Upper lobe of left lung (tissue), 6 donors: ENCODE measurements around the gene IL12A. TPM values are rescaled to one million over a fixed set of nuclear protein-coding genes. Genes with fewer than 3 reads are reported as not detected.

ENCODE experiments used
- ATAC-seq, 2 donors: fragments of 200-7000 bp; cut with Tn5 transposase; one replicate each; pipeline ENCODE4 v1.9.1; 2022; ENCODE audit warnings: mild to moderate bottlenecking in 2 of 2, moderate library complexity in 2 of 2; ENCODE audit not compliant: low FRiP score in 2 of 2
- DNase-seq, 2 donors: peaks; one replicate each; pipeline ENCODE4 v3.0.0-alpha.2; 2019 to 2020
- H3K27ac ChIP-seq, 4 donors: fragments of 200-600 bp; sonication (generic); one replicate each; pipeline ENCODE4 v1.5.1; 2016 to 2019
- H3K27me3 ChIP-seq, 4 donors: fragments of 200-600 bp; sonication (generic); one replicate each; pipeline ENCODE4 v1.5.1; 2017 to 2019
- H3K36me3 ChIP-seq, 4 donors: fragments of 200-600 bp; sonication (generic); one replicate each; pipeline ENCODE4 v1.5.1; 2016 to 2019
- H3K4me1 ChIP-seq, 4 donors: fragments of 200-600 bp; sonication (generic); one replicate each; pipeline ENCODE4 v1.5.1; 2018 to 2019
- H3K4me3 ChIP-seq, 4 donors: fragments of 200-600 bp; sonication (generic); one replicate each; pipeline ENCODE4 v1.5.1; 2017 to 2019; ENCODE audit warnings: mild to moderate bottlenecking in 2 of 4, moderate library complexity in 1 of 4
- H3K9me3 ChIP-seq, 4 donors: fragments of 200-600 bp; sonication (generic); one replicate each; pipeline ENCODE4 v1.5.1; 2018 to 2019
- CTCF ChIP-seq, 6 experiments: fragments of 450-650 bp in 4 of 6; fragments of 200-600 bp in 2 of 6; sonication (generic) in 2 of 6; IDR thresholded peaks; one replicate each; pipeline ENCODE4 v1.5.1; 2016 to 2019; ENCODE audit warnings: antibody characterized with exemption in 6 of 6
- EP300 ChIP-seq, 4 donors: sonication (generic); formaldehyde crosslinking; IDR thresholded peaks; one replicate each; pipeline ENCODE4 v1.5.1; 2017; ENCODE audit warnings: antibody characterized with exemption in 4 of 4, control low read depth in 2 of 4
- POLR2A ChIP-seq, 4 donors: fragments of 450-650 bp; IDR thresholded peaks; one replicate each; pipeline ENCODE4 v1.5.1; 2016 to 2017; ENCODE audit warnings: antibody characterized with exemption in 4 of 4, mild to moderate bottlenecking in 2 of 4
- POLR2AphosphoS5 ChIP-seq, 2 donors: sonication (generic); formaldehyde crosslinking; IDR thresholded peaks; one replicate each; pipeline ENCODE4 v1.5.1; 2017; ENCODE audit warnings: antibody characterized with exemption in 2 of 2
- WGBS, 2 donors: methylation state at CpG; one replicate each; pipeline ENCODE4 v1.1.5; 2017 to 2018; 5-methylcytosine and 5-hydroxymethylcytosine counted together
- total RNA-seq, 6 donors: library from RNA; depleted of rRNA in 4 of 6; stranded (reverse); fragments of >200 nt in 4 of 6; gene quantifications; one replicate each; pipeline versions ENCODE4 v1.1.0 to v1.2.1, GENCODE V29; 2016 to 2021
- donor health status: DM: no; HTN: no; CAD: no; lungs with moderate emphysema.
- donor health status: DM: no; HTN: yes; CAD: no; lungs with severe emphysema.

Gene IL12A
- total RNA-seq, 6 donors from 2014 or later, result 0.52 to 7.3 (median 1.2) TPM; not detected in 1

GRCh38 chr3:160001850-160002623, 13.4 kb downstream of the IL12A start:
- WGBS, 2 donors, result 85 to 91% methylated on average over 7 of the region's 7 CpGs
- no peaks in the 10 kb centered on the region for H3K4me1 ChIP-seq
- no peak for DNase-seq

GRCh38 chr3:160003520-160004128, 15.0 kb downstream of the IL12A start:
- Histone ChIP-seq H3K9me3 (no peaks in the 10 kb centered on the region), H3K4me1 (no peaks in the 10 kb centered on the region), H3K27ac (no peak overlapping the region), H3K4me3 (no peak overlapping the region), H3K27me3 (no peaks in the 10 kb centered on the region), H3K36me3 (no peaks in the 10 kb centered on the region)
- DNase-seq (peak in 1 of 2 donors; percentile 66), ATAC-seq (peak; percentile 68 to 77)
- no peak for TF ChIP-seq EP300 (IDR thresholded peaks at IDR 0.05)
- no peak for TF ChIP-seq POLR2AphosphoS5 (IDR thresholded peaks at IDR 0.05)
- no peak for TF ChIP-seq POLR2A (IDR thresholded peaks at IDR 0.05)
- TF ChIP-seq CTCF (IDR thresholded peaks at IDR 0.05), result peak; percentile 35 to 64 (median 53)
- WGBS, 2 donors, result 3 to 18% methylated on average over 2 of the region's 2 CpGs

More at GRCh38 chr3:160001850-160002623, 13.4 kb downstream of the IL12A start:
- H3K27ac ChIP-seq, result no peak overlapping the region
- no peak for ATAC-seq
- no peak for TF ChIP-seq POLR2A (IDR thresholded peaks at IDR 0.05)
- TF ChIP-seq EP300 (IDR thresholded peaks at IDR 0.05), result no peak
- no peak for TF ChIP-seq CTCF (IDR thresholded peaks at IDR 0.05)
- no peak for TF ChIP-seq POLR2AphosphoS5 (IDR thresholded peaks at IDR 0.05)
- H3K36me3 ChIP-seq, result no peaks in the 10 kb centered on the region
- H3K4me3 ChIP-seq, result no peak overlapping the region
- no peaks in the 10 kb centered on the region for H3K9me3 ChIP-seq
- H3K27me3 ChIP-seq, result no peaks in the 10 kb centered on the region

- TF ChIP-seq POLR2AphosphoS5 (IDR thresholded peaks at IDR 0.05), result no peak
- TF ChIP-seq POLR2A (IDR thresholded peaks at IDR 0.05), result no peak
- TF ChIP-seq EP300 (IDR thresholded peaks at IDR 0.05), result no peak
- no peak for TF ChIP-seq CTCF (IDR thresholded peaks at IDR 0.05)
- H3K36me3 ChIP-seq, result no peaks in the 10 kb centered on the region
- no peaks in the 10 kb centered on the region for H3K9me3 ChIP-seq
- H3K4me1 ChIP-seq, result no peaks in the 10 kb centered on the region
- H3K27me3 ChIP-seq, result no peaks in the 10 kb centered on the region
- H3K4me3 ChIP-seq, result no peak overlapping the region
- ATAC-seq (no peak), DNase-seq (no peak)
- H3K27ac ChIP-seq, result no peak overlapping the region
Observed at GRCh38 chr3:160005004-160005403, 16.4 kb downstream of the IL12A start.

GRCh38 chr3:160006282-160007163, 17.9 kb downstream of the IL12A start:
- WGBS, 2 donors, result 10 to 16% methylated on average over 3 of the region's 3 CpGs

More at GRCh38 chr3:160006282-160007163, 17.9 kb downstream of the IL12A start:
- no peaks in the 10 kb centered on the region for H3K4me1 ChIP-seq
- TF ChIP-seq CTCF (IDR thresholded peaks at IDR 0.05), result peak; percentile 50 to 77 (median 70)
- TF ChIP-seq EP300 (IDR thresholded peaks at IDR 0.05), result no peak
- no peak for TF ChIP-seq POLR2A (IDR thresholded peaks at IDR 0.05)
- H3K36me3 ChIP-seq, result no peaks in the 10 kb centered on the region
- no peak overlapping the region for H3K27ac ChIP-seq
- H3K9me3 ChIP-seq, result no peaks in the 10 kb centered on the region
- DNase-seq (peak in 1 of 2 donors; percentile 50), ATAC-seq (peak in 1 of 2 donors; percentile 86)
- no peaks in the 10 kb centered on the region for H3K27me3 ChIP-seq
- no peak overlapping the region for H3K4me3 ChIP-seq
